H1 (cell line): ENCODE measurements around the gene JMJD1C.

ENCODE experiments used
- CTCF ChIP-seq, 3 experiments: IDR thresholded peaks; 1 replicate in 2 of 3; 2 replicates in 1 of 3; pipeline versions ENCODE4 v1.5.1 to v1.6.1; 2011; ENCODE audit warnings: low read length in 3 of 3, mild to moderate bottlenecking in 3 of 3, inconsistent platforms in 2 of 3, low read depth in 1 of 3, moderate library complexity in 1 of 3; ENCODE audit not compliant: insufficient read depth in 1 of 3; ENCODE audit errors: control extremely low read depth in 1 of 3
- EP300 ChIP-seq, 2 experiments: IDR thresholded peaks; 1 replicate in 1 of 2; 2 replicates in 1 of 2; pipeline ENCODE4 v1.6.1; 2011 to 2012; ENCODE audit warnings: low read depth in 2 of 2, low read length in 2 of 2, mild to moderate bottlenecking in 2 of 2, borderline replicate concordance in 1 of 2, inconsistent platforms in 1 of 2, moderate library complexity in 1 of 2
- HDAC6 ChIP-seq: IDR thresholded peaks from one replicate; pipeline ENCODE4 v1.7.1; 2012; ENCODE audit warnings: low read depth, mild to moderate bottlenecking, inconsistent platforms, low read length, moderate library complexity
- POLR2A ChIP-seq, 2 experiments: IDR thresholded peaks; 1 replicate in 1 of 2; 2 replicates in 1 of 2; pipeline ENCODE4 v1.6.1; 2011; ENCODE audit warnings: low read depth in 2 of 2, low read length in 2 of 2, mild to moderate bottlenecking in 2 of 2; ENCODE audit errors: control extremely low read depth in 1 of 2
- POLR2AphosphoS5 ChIP-seq: IDR thresholded peaks from 2 replicates; pipeline ENCODE4 v1.6.1; 2011; ENCODE audit warnings: low read depth, low read length
- SP2 ChIP-seq: IDR thresholded peaks from 2 replicates; pipeline ENCODE4 v1.6.1; 2012; ENCODE audit warnings: mild to moderate bottlenecking, low read length, inconsistent platforms
- SP4 ChIP-seq: IDR thresholded peaks from 2 replicates; pipeline ENCODE4 v1.6.1; 2012; ENCODE audit warnings: low read length, inconsistent platforms
- TAF1 ChIP-seq: IDR thresholded peaks from 2 replicates; pipeline ENCODE4 v1.6.1; 2011; ENCODE audit warnings: mild to moderate bottlenecking, low read depth, low read length
- YY1 ChIP-seq: IDR thresholded peaks from 2 replicates; pipeline ENCODE4 v1.6.1; 2011; ENCODE audit warnings: low read depth, mild to moderate bottlenecking, low read length

- TF ChIP-seq POLR2A (IDR thresholded peaks at IDR 0.05; ENCODE audit: control extremely low read depth in 1 of 2, low read depth in 2 of 2, low read length in 2 of 2) (no peak), SP2 (no peak), CTCF (IDR thresholded peaks at IDR 0.05; ENCODE audit: control extremely low read depth in 1 of 3, insufficient read depth in 1 of 3, low read depth in 1 of 3, low read length in 3 of 3) (no peak), SP4 (no peak), YY1 (no peak), HDAC6 (no peak), POLR2AphosphoS5 (no peak), EP300 (IDR thresholded peaks at IDR 0.05; ENCODE audit: borderline replicate concordance in 1 of 2, low read depth in 2 of 2, low read length in 2 of 2) (no peak), TAF1 (no peak)
These were observed 58.6 kb downstream of the JMJD1C start for GRCh38 chr10:63407136-63407662.
